GM10248 (cell line): ENCODE results near the gene CDH24.

Experiments used
- CTCF ChIA-PET: fragments of 300-600 bp; sonication (Branson Sonifier 250); formaldehyde crosslinking; extraction: SDS; loops from one replicate; lab custom pipeline; 2021; ENCODE audit warnings: antibody characterized with exemption; lab: Yijun Ruan, JAX
- POLR2A ChIA-PET: fragments of 350-650 bp; sonication (Branson Sonifier 250); formaldehyde crosslinking; extraction: SDS; loops from one replicate; lab custom pipeline; 2020; ENCODE audit warnings: antibody characterized with exemption; lab: Yijun Ruan, JAX
- DNase-seq: peaks from one replicate; pipeline ENCODE4 v3.0.0; 2012; ENCODE audit errors: extremely low spot score
- CTCF ChIP-seq: IDR thresholded peaks from 2 replicates; pipeline ENCODE4 v1.5.1; 2012; ENCODE audit warnings: mild to moderate bottlenecking, low read depth; ENCODE audit errors: extremely low read depth, missing control alignments, control extremely low read depth

CDH24 gene

GRCh38 chr14:23071244-23071920, 14.1 kb upstream of the CDH24 start:
- ChIA-PET CTCF (interaction anchor here (0.6 to 3.9 kb wide), 17 partner anchors 11 to 308 kb away, joined by 3 to 50 read pairs (median 7); partner anchors contain the start of genes ACIN1, AJUBA, CDH24 and PPP1R3E), POLR2A (interaction anchor here (1.3 kb wide), 1 partner anchor 23 kb away, joined by 7 read pairs; the partner anchor contains the start of genes ACIN1 and C14orf119)
- peak; percentile 88 for DNase-seq
- TF ChIP-seq CTCF = no peak

- DNase-seq = no peak
- ChIA-PET POLR2A (interaction anchor here (0.6 kb wide), 1 partner anchor 9 kb away, joined by 4 read pairs; no protein-coding TSS in a partner anchor), CTCF (interaction anchor here (0.7 to 3.9 kb wide), 15 partner anchors 9 to 231 kb away, joined by 3 to 50 read pairs (median 5); partner anchors contain the start of genes ACIN1, CDH24 and PPP1R3E)
- TF ChIP-seq CTCF = no peak
These were observed 13.2 kb upstream of the CDH24 start for GRCh38 chr14:23070262-23071129.

GRCh38 chr14:23069413-23069806, 12.1 kb upstream of the CDH24 start:
- ChIA-PET CTCF (interaction anchor here (0.9 to 24.2 kb wide), 62 partner anchors 8 to 689 kb away, joined by 3 to 834 read pairs (median 6); partner anchors contain the start of genes ACIN1, AJUBA, C14orf119 and CDH24), POLR2A (interaction anchor here (0.6 to 1.6 kb wide), 2 partner anchors 12 to 101 kb away, joined by 3 to 5 read pairs; partner anchors contain the start of gene CDH24)
- TF ChIP-seq CTCF = no peak
- no peak for DNase-seq

GRCh38 chr14:23068789-23069412, 11.6 kb upstream of the CDH24 start:
- DNase-seq = peak; percentile 91
- CTCF ChIA-PET = interaction anchor here (0.6 to 24.2 kb wide), 70 partner anchors 9 to 688 kb away, joined by 3 to 834 read pairs (median 5); partner anchors contain the start of genes ACIN1, AJUBA, C14orf119 and CDH24
- POLR2A ChIA-PET = interaction anchor here (0.6 to 1.6 kb wide), 3 partner anchors 11 to 101 kb away, joined by 3 to 5 read pairs (median 4); partner anchors contain the start of genes ACIN1, C14orf119 and CDH24
- TF ChIP-seq CTCF = peak; percentile 95

GRCh38 chr14:23067847-23068788, 10.8 kb upstream of the CDH24 start:
- DNase-seq = no peak
- TF ChIP-seq CTCF = no peak
- CTCF ChIA-PET = interaction anchor here (0.6 to 24.2 kb wide), 70 partner anchors 10 to 688 kb away, joined by 3 to 834 read pairs (median 5); partner anchors contain the start of genes ACIN1, AJUBA, C14orf119 and CDH24
- POLR2A ChIA-PET = interaction anchor here (0.6 to 1.6 kb wide), 3 partner anchors 10 to 149 kb away, joined by 3 to 5 read pairs (median 4); partner anchors contain the start of genes ACIN1, C14orf119, CDH24 and RBM23
